PC-3 (cell line): Measurements from ENCODE around the gene LMBRD2.

Experiments
- CTCF ChIP-seq: fragments of 300-600 bp; sonication (generic); conservative IDR thresholded peaks from 2 replicates; pipeline ENCODE4 v1.5.1; 2017; ENCODE audit warnings: antibody characterized with exemption, low read depth, mild to moderate bottlenecking, low read length
- EZH2 ChIP-seq: fragments of 300-600 bp; sonication (generic); IDR thresholded peaks from one replicate; pipeline ENCODE4 v1.6.1; 2017; ENCODE audit warnings: antibody characterized with exemption, mild to moderate bottlenecking, low read length; ENCODE audit not compliant: unreplicated experiment
- EZH2phosphoT487 ChIP-seq: fragments of 300-600 bp; sonication (generic); IDR thresholded peaks from 2 replicates; pipeline ENCODE4 v1.6.1; 2018; ENCODE audit warnings: mild to moderate bottlenecking, antibody characterized with exemption, low read length, borderline replicate concordance

DNA sequence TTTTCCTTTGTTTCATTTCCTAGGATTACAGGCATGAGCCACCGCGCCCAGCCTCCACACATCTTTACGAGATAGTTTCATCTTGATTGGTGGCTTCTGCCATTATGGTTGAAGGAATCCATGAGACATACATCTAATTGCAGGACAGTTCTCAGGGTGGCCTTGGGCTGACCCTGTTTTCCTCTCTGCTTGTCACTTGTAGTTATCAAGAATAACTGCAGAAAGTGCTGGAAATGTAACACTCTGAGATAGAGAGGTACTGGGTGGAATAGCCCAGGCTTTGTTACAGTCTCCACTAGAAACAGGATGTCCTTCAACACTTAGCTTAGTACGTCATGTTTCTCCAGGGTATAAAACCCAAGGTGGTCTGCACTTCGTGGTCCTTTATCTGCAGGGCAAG is 95.7 kb downstream of the LMBRD2 start:
- TF ChIP-seq CTCF = no peak
- TF ChIP-seq EZH2 = no peak
- TF ChIP-seq EZH2phosphoT487 = no peak
